K562 (cell line): Measurements from ENCODE around the gene FRA10AC1. TPM values are rescaled to one million over a fixed set of nuclear protein-coding genes. Genes with fewer than 3 reads are reported as not detected.

ENCODE experiments used
- ATAC-seq: fragments of 200-7000 bp; cut with Tn5 transposase; 3 replicates; pipeline ENCODE4 v1.9.1; 2020; ENCODE audit warnings: moderate library complexity
- BruUV-seq: library from RNA; stranded (reverse); fragments of 400-500 nt; replicated peaks from 2 replicates; lab custom pipeline; 2021; lab: Mats Ljungman, UMichigan
- CTCF ChIA-PET: fragments of 300-600 bp; formaldehyde crosslinking; extraction: SDS; loops from one replicate; lab custom pipeline; 2021; ENCODE audit warnings: low intra/inter-chr PET ratio; lab: Yijun Ruan, JAX
- POLR2A ChIA-PET: fragments of 300-600, 350-650 bp; sonication (Branson Sonifier 250); formaldehyde crosslinking; extraction: SDS; loops from one replicate; lab custom pipeline; 2021; ENCODE audit warnings: antibody characterized with exemption, inconsistent platforms; lab: Yijun Ruan, JAX
- DNase-seq, 4 experiments: peaks; one replicate each; pipeline versions ENCODE4 v3.0.0 to v3.0.0-alpha.2; 2011 to 2018; ENCODE audit warnings: low spot score in 3 of 4, mixed read lengths in 3 of 4; ENCODE audit errors: extremely low read depth in 1 of 4
- FAIRE-seq: peaks from 2 replicates; lab custom pipeline; 2011; peaks lifted over from hg19 to GRCh38; lab: Jason Lieb, UNC
- H2AFZ ChIP-seq: 2 replicates; pipeline ENCODE4 v1.6.0; 2011; ENCODE audit warnings: low read depth, low read length, control low read depth, inconsistent platforms
- H3K27ac ChIP-seq: fragments of 200-600 bp; 3 replicates; pipeline ENCODE4 v1.8.0; 2011; ENCODE audit warnings: low read depth, mild to moderate bottlenecking, control low read depth, inconsistent platforms, low read length, moderate library complexity, mixed read lengths; ENCODE audit errors: extremely low read depth
- H3K27me3 ChIP-seq, 2 experiments: fragments of 300-600 bp in 1 of 2; 2 replicates in 1 of 2; 3 replicates in 1 of 2; pipeline versions ENCODE4 v1.6.0 to v1.8.0; 2011; ENCODE audit warnings: inconsistent platforms in 2 of 2, low read length in 2 of 2, mild to moderate bottlenecking in 1 of 2, mixed read lengths in 1 of 2, moderate library complexity in 1 of 2; ENCODE audit not compliant: control insufficient read depth in 2 of 2, insufficient read depth in 2 of 2
- H3K36me3 ChIP-seq: fragments of 300-600 bp; 3 replicates; pipeline ENCODE4 v1.8.0; 2011; ENCODE audit warnings: mild to moderate bottlenecking, low read length, inconsistent platforms; ENCODE audit not compliant: control insufficient read depth, insufficient read depth
- H3K4me1 ChIP-seq, 2 experiments: fragments of 200-600 bp in 1 of 2; replicated peaks in 1 of 2; 2 replicates in 1 of 2; 3 replicates in 1 of 2; pipeline versions ENCODE4 v1.5.1 to v1.8.0; 2011; ENCODE audit warnings: inconsistent platforms in 2 of 2, low read length in 2 of 2, mild to moderate bottlenecking in 1 of 2, mixed read lengths in 1 of 2, moderate library complexity in 1 of 2; ENCODE audit not compliant: control insufficient read depth in 2 of 2, insufficient read depth in 2 of 2
- H3K4me2 ChIP-seq: 2 replicates; pipeline ENCODE4 v1.6.1; 2011; ENCODE audit warnings: low read length, control low read depth, inconsistent platforms, mixed read lengths; ENCODE audit not compliant: insufficient read depth
- H3K4me3 ChIP-seq: fragments of 200-600 bp; sonication (generic), shearing (Covaris generic); 2 replicates; pipeline ENCODE4 v1.5.1; 2016; ENCODE audit warnings: control low read depth, inconsistent platforms
- H3K79me2 ChIP-seq: fragments of 200-600 bp; 3 replicates; pipeline ENCODE4 v1.8.0; 2011; ENCODE audit warnings: low read length, inconsistent platforms; ENCODE audit not compliant: control insufficient read depth, insufficient read depth
- H3K9ac ChIP-seq, 2 experiments: 2 replicates each; pipeline versions ENCODE4 v1.6.0 to v1.6.1; 2011; ENCODE audit warnings: low read depth in 2 of 2, low read length in 2 of 2, control low read depth in 1 of 2, inconsistent platforms in 1 of 2, mild to moderate bottlenecking in 1 of 2, mixed read lengths in 1 of 2; ENCODE audit not compliant: insufficient read depth in 1 of 2
- H3K9me1 ChIP-seq: one replicate; pipeline ENCODE4 v1.6.0; 2011; ENCODE audit warnings: inconsistent platforms, mild to moderate bottlenecking, low read length, moderate library complexity; ENCODE audit not compliant: control insufficient read depth, insufficient read depth
- H3K9me3 ChIP-seq: replicated peaks from 2 replicates; pipeline ENCODE4 v1.5.1; 2011; ENCODE audit warnings: low read depth, low read length, inconsistent platforms; ENCODE audit not compliant: control insufficient read depth, insufficient read depth
- H4K20me1 ChIP-seq: replicated peaks from 2 replicates; pipeline ENCODE4 v1.6.1; 2011; ENCODE audit warnings: low read length, inconsistent platforms, mixed read lengths; ENCODE audit not compliant: control insufficient read depth, insufficient read depth
- BCLAF1 ChIP-seq, 2 experiments: fragments of 450-650 bp in 1 of 2; IDR thresholded peaks; 2 replicates each; pipeline ENCODE4 v1.6.1; 2011 to 2017; ENCODE audit warnings: low read depth in 2 of 2, antibody characterized with exemption in 1 of 2, borderline replicate concordance in 1 of 2, low read length in 1 of 2, mild to moderate bottlenecking in 1 of 2, mixed read lengths in 1 of 2; ENCODE audit not compliant: control insufficient read depth in 1 of 2
- JUNB ChIP-seq: fragments of 450-650 bp; formaldehyde crosslinking; conservative IDR thresholded peaks from 2 replicates; pipeline ENCODE4 v1.4.0; 2020; ENCODE audit warnings: mild to moderate bottlenecking
- MNT ChIP-seq, 2 experiments: fragments of 450-650 bp; conservative IDR thresholded peaks; 2 replicates each; pipeline ENCODE4 v1.6.1; 2017; ENCODE audit warnings: mild to moderate bottlenecking in 2 of 2, moderate library complexity in 2 of 2
- PTRF ChIP-seq: fragments of 450-650 bp; IDR thresholded peaks from 2 replicates; pipeline ENCODE4 v1.6.1; 2016; ENCODE audit warnings: mild to moderate bottlenecking, missing genetic modification characterization, missing compliant biosample characterization
- SLC30A9 ChIP-seq: fragments of 250-450 bp; sonication (Bioruptor Pico); IDR thresholded peaks from 2 replicates; pipeline ENCODE4 v1.8.0; 2022; ENCODE audit warnings: mild to moderate bottlenecking, moderate library complexity
- ZFP91 ChIP-seq: sonication (generic); formaldehyde crosslinking; IDR thresholded peaks from 2 replicates; pipeline ENCODE4 v1.8.0; 2022; ENCODE audit warnings: mild to moderate bottlenecking, missing genetic modification reagents
- ZNF224 ChIP-seq: sonication (generic); formaldehyde crosslinking; IDR thresholded peaks from 2 replicates; pipeline ENCODE4 v1.8.0; 2022; ENCODE audit warnings: mild to moderate bottlenecking, missing genetic modification reagents
- WGBS: fragments of 100-300 bp; shearing (Covaris generic); methylation state at CpG from one replicate; pipeline ENCODE4 v1.1.6; 2016; ENCODE audit warnings: low coverage, mixed read lengths; ENCODE audit not compliant: insufficient coverage; ENCODE audit errors: missing lambda C conversion rate; 5-methylcytosine and 5-hydroxymethylcytosine counted together
- in situ Hi-C: fragments of 300-500 bp; cut with MboI; formaldehyde crosslinking; loops from 4 replicates; pipeline ENCODE4 v1.15.0; 2018; ENCODE audit warnings: inconsistent platforms, mixed read lengths
- intact Hi-C: fragments of 100-400 bp; cut with micrococcal nuclease; formaldehyde crosslinking; loops from 2 replicates; pipeline ENCODE4 v1.14.2; 2022
- polyA plus RNA-seq, 8 experiments: library from polyadenylated mRNA; depleted of rRNA in 4 of 8; stranded (reverse) in 5 of 8; unstranded in 3 of 8; fragments of >200 nt; fragmentation: Nextera tagmentation in 2 of 8; fragmentation: Illumina TruSeq in 1 of 8; extraction: Ambion mirVana in 2 of 8; extraction: Trizol in 1 of 8; gene quantifications; 2 replicates each; pipeline versions ENCODE4 v1.2.1 to v1.2.3, GENCODE V29; 2011 to 2014; ENCODE audit warnings: inconsistent platforms in 1 of 8, missing spikeins in 1 of 8
- total RNA-seq, 7 experiments: library from RNA; depleted of rRNA in 6 of 7; stranded (reverse); fragments of >200 nt in 6 of 7; fragmentation: Illumina TruSeq in 2 of 7; extraction: Trizol in 2 of 7; gene quantifications; 2 replicates each; pipeline versions ENCODE4 v1.2.1 to v1.2.3, GENCODE V29; 2011 to 2021; ENCODE audit warnings: low replicate concordance in 1 of 7

FRA10AC1 gene
- total and polyA plus RNA-seq, 9 of the 15 experiments (the other 6 are each of a cell fraction or from before 2014, with no cell fraction given), result 4.4 to 11.8 (median 8.0) TPM

- in situ Hi-C loops, result no loop called here
- H3K79me2 ChIP-seq, result peaks cover 5% of the 10 kb centered on the region; the same call in 2 of the 3 replicates
- no peaks in the 10 kb centered on the region for H4K20me1 ChIP-seq
- H3K4me3 ChIP-seq, result no peak overlapping the region
- H3K9me3 ChIP-seq, result no peaks in the 10 kb centered on the region
- no peak for TF ChIP-seq JUNB
- TF ChIP-seq PTRF (tag), result no peak
- TF ChIP-seq ZFP91 (CRISPR knock-in tag), result no peak
- TF ChIP-seq SLC30A9, result no peak
- TF ChIP-seq BCLAF1 (IDR thresholded peaks at IDR 0.05; ENCODE audit: borderline replicate concordance in 1 of 2, control insufficient read depth in 1 of 2, low read depth in 2 of 2, low read length in 1 of 2), result no peak
- no peak for TF ChIP-seq ZNF224 (CRISPR knock-in tag)
- TF ChIP-seq MNT (conservative IDR thresholded peaks at IDR 0.05), result no peak
- TF ChIP-seq, all 486 proteins: peak for 0
- ATAC-seq (no peak), DNase-seq (no peak), FAIRE-seq (no peak)
- intact Hi-C loops, result no loop called here
- H3K4me1 ChIP-seq, result peaks cover 0 to 2% of the 10 kb centered on the region in 2 experiments; a peak in 1 of 5 replicates
- ChIA-PET CTCF (no interaction called here), POLR2A (no interaction called here)
- H3K9ac ChIP-seq, result no peak overlapping the region
- no peak overlapping the region for H3K27ac ChIP-seq
- BruUV-seq, result no TSS peak
- H3K36me3 ChIP-seq, result peaks cover 2% of the 10 kb centered on the region; the same call in 1 of the 3 replicates
- peak overlapping the region; percentile 56; the same call in 1 of the 2 replicates for H2AFZ ChIP-seq
- WGBS, result 69% methylated on average over 5 of the region's 5 CpGs
- no peak overlapping the region for H3K4me2 ChIP-seq
- 0 out of 5 replicates have a peak, but pooled peaks cover 0 to 3% of the 10 kb centered on the region in 2 experiments for H3K27me3 ChIP-seq
- no peaks in the 10 kb centered on the region for H3K9me1 ChIP-seq
Observed at GRCh38 chr10:93704451-93704850, 2.1 kb upstream of the FRA10AC1 start.
